GM18870 (cell line): ENCODE results near the gene PRDM5.

Experiments used
- ATAC-seq: cut with Tn5 transposase; IDR thresholded peaks from one replicate; pipeline ENCODE4 v1.9.1; 2021; ENCODE audit warnings: moderate library complexity; ENCODE audit not compliant: unreplicated experiment

Gene PRDM5

DNA sequence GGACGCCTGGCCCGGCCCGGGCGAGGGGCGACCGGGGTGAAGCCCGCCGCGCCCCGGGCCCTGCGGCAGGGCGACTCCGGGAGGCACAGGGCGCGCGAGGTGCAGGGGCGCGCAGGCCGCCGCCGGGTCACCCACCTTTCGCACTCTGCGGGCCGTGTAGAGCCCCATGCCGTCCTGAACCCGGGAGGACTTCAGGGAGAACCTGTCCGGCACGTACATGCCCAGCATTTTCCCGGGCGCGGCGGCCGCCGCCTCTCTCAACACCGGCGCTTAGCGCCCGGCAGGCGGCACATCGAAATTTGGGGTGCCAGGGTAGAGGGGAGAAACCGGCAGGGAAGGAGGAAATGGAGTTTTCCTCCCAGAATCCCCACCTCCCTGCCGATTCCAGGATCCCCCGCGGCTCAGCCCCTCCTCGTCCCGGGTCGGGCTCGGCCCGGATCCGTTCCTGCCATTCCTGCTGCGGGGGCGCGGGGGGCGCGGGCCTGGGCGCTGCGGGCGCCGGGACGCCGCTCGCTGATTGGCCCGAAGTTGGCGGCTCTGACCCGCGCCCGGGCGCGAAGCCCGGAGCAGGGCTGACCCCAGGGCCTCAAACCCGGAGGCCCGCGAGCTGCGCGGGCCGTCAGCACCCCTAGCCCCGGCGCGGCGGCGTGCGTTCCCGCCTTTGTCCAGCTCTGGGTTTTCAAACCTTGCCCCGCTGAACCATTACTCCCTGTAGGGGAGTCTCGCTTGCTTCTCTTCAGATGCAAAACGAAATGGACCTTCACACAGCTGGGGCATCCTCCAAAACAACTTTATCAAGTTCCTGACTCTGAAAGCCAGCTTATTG is at the start of gene PRDM5:
Gene PRDM5 (minus strand): TSS at position 346 of the 826 bp plus-strand sequence. CDS start 118 bp downstream, at position 228.
- no peak for ATAC-seq

- no peak for ATAC-seq
Observed at GRCh38 chr4:120971884-120972283, 49.4 kb upstream of the PRDM5 start.

- ATAC-seq, result no peak
Observed at GRCh38 chr4:120965938-120966337, 43.4 kb upstream of the PRDM5 start.

DNA sequence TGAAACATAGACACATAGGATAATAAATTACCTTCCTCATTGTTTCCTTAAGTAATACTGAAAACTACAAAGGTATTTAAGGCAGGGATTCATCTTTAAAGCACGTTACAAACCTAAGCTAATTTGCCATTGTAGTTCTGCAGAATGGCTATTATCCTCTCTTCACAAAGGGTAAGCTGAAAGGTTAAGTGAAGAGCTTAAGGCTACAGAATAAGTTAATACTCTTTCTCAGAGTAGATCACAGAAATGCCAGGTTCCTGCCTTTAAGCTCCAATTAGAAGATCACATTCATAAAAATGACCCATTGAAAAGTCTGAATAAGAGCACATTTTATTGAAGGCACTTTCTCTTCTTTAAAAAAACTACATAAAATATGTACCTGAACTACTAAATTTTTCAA is 42.1 kb upstream of the PRDM5 start:
- ATAC-seq, result no peak

DNA sequence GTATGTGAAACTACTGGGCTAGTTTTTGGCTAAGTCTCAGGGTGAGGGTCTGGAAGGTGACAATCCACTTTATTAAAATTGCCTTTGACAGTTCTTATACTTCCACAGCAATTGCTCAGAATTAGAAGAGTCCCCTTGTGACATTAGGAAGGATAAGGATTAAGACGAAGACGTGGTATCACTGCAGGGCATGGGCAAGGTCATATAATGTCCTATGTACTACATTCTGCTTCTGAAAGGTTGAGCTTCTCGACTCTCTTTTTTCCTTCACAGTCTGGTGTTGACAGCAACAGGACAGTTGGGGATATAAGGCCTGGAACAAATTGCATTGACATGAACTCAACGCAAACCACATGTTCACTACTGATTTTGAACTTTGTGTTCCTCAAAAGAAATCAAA is 40.9 kb upstream of the PRDM5 start:
- ATAC-seq, result no peak

- no peak for ATAC-seq
Observed at GRCh38 chr4:120960656-120961267, 38.2 kb upstream of the PRDM5 start.

DNA sequence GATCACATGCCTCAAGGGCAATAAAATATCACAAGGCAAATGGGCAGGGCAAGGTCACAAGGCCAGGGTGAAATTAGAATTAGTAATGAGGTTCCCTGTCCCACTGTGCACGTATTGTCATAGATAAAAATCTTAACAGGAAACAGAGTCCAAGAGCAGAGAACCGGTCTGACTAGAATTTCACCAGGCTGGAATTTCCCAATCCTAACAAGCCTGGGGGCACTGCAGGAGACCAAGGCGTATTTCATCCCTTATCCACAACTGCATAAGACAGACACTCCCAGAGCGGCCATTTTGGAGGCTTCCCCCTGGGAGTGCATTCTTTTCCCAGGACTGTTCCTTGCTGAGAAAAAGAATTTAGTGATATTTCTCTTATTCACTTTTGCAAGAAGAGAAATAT is 25.9 kb upstream of the PRDM5 start:
- ATAC-seq, result no peak

GRCh38 chr4:120942776-120943175 is 20.2 kb upstream of the PRDM5 start:
- no peak for ATAC-seq

DNA sequence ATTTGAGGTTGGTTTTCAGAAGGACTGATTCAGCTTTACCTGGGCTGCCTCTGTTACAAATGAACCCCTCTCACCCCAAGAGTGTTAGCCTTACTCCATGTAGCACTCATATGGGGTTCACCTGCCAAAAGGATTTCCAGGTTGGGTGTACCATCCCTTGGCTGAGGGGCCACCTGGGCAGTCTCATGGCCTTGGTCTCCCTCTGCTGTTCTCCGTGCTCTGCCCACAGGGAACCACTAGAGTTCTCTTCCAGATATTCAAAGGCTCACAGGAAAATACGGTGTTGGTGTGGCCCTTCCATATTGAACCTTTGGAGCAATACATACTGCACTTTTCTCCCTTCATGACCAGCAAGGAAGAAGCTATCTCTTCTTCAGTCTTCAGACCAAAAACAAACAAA is 18.0 kb upstream of the PRDM5 start:
- ATAC-seq, result no peak

DNA sequence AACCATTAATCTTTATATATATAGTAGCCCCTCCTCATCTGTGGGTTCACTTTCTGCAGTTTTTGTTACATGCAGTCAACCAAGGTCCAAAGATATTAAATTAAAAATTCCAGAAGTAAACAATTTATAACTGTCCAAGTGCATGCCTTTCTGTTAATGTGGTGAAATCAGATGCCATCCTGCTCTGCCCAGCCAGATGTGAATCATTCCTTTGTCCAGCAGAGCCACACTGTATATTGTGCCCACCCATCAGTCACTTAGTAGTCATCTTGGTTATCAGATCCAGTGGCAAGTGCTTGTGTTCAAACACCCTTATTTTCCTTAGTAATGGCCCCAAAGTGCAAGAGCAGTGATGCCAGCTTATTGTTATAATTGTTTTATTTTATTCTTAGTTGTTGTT is 17.2 kb upstream of the PRDM5 start:
- ATAC-seq, result no peak

- ATAC-seq, result no peak
Observed at GRCh38 chr4:120929847-120930246, 7.3 kb upstream of the PRDM5 start.

DNA sequence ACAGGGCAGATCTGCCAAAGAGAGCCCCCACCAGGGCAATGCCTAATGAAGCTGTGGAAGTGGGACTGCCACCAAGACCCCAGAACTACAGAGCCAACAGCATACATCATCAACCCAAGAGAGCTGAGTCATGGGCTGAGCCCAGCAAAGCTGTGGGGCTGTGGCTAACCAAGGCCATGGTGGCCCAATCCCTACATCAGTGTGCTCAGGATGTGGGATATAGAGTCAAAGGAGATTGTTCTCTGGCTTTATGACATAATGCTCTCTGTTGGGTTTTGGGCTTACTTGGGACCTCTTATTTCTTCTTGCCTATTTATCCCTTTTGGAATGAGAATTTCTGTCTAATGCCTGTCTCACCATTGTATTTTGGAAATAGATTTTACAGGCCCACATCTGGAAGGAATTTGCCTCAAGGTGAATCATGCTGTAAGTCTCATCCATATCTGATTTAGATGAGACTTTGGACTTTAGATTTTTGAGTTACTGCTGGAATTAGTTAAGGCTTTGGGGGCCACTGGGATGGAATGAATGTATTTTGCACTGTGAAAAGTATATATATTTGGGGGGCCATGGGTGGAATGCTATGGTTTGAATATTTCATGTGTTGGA is 5.4 kb upstream of the PRDM5 start:
- no peak for ATAC-seq

- no peak for ATAC-seq
Observed at GRCh38 chr4:120926358-120927025, 4.0 kb upstream of the PRDM5 start.

DNA sequence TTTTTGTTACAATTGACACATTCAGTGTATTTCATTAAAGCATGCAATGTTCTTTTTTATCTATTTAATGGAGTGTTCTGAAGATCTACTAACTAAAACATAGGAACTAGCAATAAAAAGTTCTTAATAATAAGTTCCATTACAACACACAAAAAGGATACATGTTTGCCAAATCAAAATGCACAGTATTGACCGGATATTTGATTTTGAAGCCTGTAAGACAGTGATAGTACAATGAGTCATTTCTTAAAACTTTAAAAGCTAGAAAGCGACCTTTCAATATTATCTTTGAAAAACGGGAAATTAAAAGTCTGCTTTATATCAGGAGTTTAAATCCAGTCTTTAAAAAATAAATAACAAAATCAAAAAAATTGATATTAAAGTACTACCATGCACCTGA is 2.4 kb upstream of the PRDM5 start:
- ATAC-seq, result no peak

DNA sequence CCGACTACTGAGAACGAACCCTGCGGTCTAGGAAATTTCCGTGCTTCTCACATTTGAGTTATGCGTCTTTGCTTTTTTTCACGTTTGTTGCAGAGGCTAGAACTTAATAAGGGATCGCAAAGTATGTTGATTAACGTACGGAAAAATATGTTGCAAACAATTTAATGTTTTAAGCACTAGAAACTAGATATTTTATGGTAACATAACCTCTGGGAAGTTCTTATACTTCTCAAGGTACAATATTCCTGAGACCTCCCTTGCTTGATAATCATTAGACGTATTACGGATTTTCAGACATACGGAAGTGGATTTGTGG is 639 bp upstream of the PRDM5 start:
- no peak for ATAC-seq

- ATAC-seq, result no peak
Observed at GRCh38 chr4:120921456-120922380, 808 bp downstream of the PRDM5 start.

DNA sequence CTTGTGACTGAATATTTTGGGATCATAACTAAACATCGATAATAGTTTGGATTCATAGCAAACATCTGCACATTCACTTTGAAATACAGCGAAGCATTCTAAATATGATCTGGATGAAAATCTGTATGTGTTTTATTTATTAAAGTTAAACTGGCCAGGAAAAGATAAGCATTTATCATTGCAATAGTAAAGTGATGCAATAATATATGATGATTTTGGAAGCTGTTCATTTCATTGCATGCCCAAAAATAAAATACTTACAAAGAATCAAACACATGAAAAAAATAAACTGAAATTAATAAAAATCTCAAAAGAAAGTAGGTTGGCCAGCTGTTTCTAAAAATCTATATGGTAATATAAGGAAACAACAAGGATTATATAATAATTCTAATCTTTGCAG is 1.9 kb downstream of the PRDM5 start:
- ATAC-seq, result no peak

- no peak for ATAC-seq
Observed at GRCh38 chr4:120919358-120919757, 3.2 kb downstream of the PRDM5 start.

GRCh38 chr4:120918788-120919187 is 3.7 kb downstream of the PRDM5 start:
- no peak for ATAC-seq

DNA sequence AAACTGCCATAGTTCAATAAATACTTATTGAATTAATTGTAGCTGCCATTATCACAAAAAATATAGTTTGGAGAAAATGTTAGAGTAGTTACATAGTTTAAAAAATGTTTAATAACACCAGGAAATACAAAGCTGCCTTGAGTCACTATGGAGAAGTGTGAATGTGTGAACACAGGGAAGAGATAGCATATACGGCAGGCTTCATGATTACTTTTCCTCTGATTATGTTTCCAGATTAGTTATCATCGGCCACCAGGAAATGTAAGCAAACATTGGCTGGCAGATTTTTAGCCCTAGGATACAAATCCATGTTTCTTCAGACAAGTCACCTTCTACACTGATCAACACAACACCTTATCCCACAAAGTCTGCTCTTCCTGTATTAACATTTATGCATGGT is 4.4 kb downstream of the PRDM5 start:
- no peak for ATAC-seq

DNA sequence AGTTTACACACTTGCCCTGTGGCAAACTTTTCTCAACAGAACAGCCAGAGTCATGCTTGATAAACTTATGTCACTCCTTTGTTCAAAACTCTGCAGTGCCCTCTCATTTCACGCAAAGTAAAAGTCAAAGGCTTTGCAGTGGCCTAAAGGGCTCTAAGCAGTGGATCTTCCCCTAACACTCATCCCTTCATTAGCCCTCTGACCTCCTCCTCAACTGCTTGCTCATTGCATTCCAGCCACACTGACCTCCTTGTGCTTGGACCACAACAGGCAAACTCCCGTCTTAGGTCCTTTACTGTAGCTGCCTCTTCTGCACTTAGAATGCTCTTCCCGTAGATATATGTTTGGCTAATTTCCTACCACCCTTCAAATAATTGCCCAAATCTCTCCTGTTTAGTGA is 5.6 kb downstream of the PRDM5 start:
- ATAC-seq, result no peak
